DOHH2 (cell line): Measurements from ENCODE around the gene CHD6.

Experiments used
- H3F3A ChIP-seq: fragments of 200-600 bp; sonication (generic), shearing (Covaris generic); 2 replicates; pipeline ENCODE4 v1.6.0; 2016; ENCODE audit warnings: antibody characterized with exemption, mild to moderate bottlenecking; ENCODE audit not compliant: control insufficient read depth, insufficient read depth
- H3K27ac ChIP-seq: fragments of 200-600 bp; sonication (generic); 2 replicates; pipeline ENCODE4 v1.5.1; 2014; ENCODE audit warnings: low read depth, mild to moderate bottlenecking, low read length, moderate library complexity
- H3K27me3 ChIP-seq: fragments of 200-600 bp; sonication (generic); 2 replicates; pipeline ENCODE4 v1.6.1; 2014; ENCODE audit warnings: mild to moderate bottlenecking, low read length, mixed read lengths; ENCODE audit not compliant: control insufficient read depth
- H3K36me3 ChIP-seq: fragments of 200-600 bp; sonication (generic); 2 replicates; pipeline ENCODE4 v1.6.1; 2014; ENCODE audit warnings: mild to moderate bottlenecking, low read length, moderate library complexity, mixed read lengths; ENCODE audit not compliant: control insufficient read depth
- H3K4me1 ChIP-seq: fragments of 200-600 bp; sonication (generic); 2 replicates; pipeline ENCODE4 v1.6.1; 2014; ENCODE audit warnings: mild to moderate bottlenecking, low read length, mixed read lengths; ENCODE audit not compliant: control insufficient read depth
- H3K4me2 ChIP-seq: fragments of 200-600 bp; sonication (generic); 2 replicates; pipeline ENCODE4 v1.6.0; 2014; ENCODE audit warnings: mild to moderate bottlenecking, low read length, moderate library complexity
- H3K4me3 ChIP-seq: fragments of 200-600 bp; sonication (generic); 2 replicates; pipeline ENCODE4 v1.5.1; 2014; ENCODE audit warnings: mild to moderate bottlenecking, low read length, mixed read lengths
- H3K79me2 ChIP-seq: fragments of 200-600 bp; sonication (generic); 2 replicates; pipeline ENCODE4 v1.6.1; 2014; ENCODE audit warnings: mild to moderate bottlenecking, low read length, mixed read lengths; ENCODE audit not compliant: control insufficient read depth
- H3K9me2 ChIP-seq: fragments of 200-600 bp; sonication (generic); replicated peaks from 2 replicates; pipeline ENCODE4 v1.6.1; 2014; ENCODE audit warnings: mild to moderate bottlenecking, low read length, mixed read lengths; ENCODE audit not compliant: control insufficient read depth
- H3K9me3 ChIP-seq: fragments of 200-600 bp; sonication (generic); 2 replicates; pipeline ENCODE4 v1.6.1; 2014; ENCODE audit warnings: antibody characterized with exemption, low read length, mixed read lengths; ENCODE audit not compliant: control insufficient read depth, insufficient read depth
- H4K20me1 ChIP-seq: fragments of 200-600 bp; sonication (generic); 2 replicates; pipeline ENCODE4 v1.6.0; 2014; ENCODE audit warnings: low read depth, mild to moderate bottlenecking, antibody characterized with exemption, low read length, moderate library complexity; ENCODE audit not compliant: control insufficient read depth, insufficient read depth
- CTCF ChIP-seq: fragments of 200-600 bp; sonication (generic); IDR thresholded peaks from one replicate; pipeline ENCODE4 v1.5.1; 2014; ENCODE audit warnings: antibody characterized with exemption, mild to moderate bottlenecking, low read depth, low read length; ENCODE audit not compliant: poor library complexity, severe bottlenecking
- EZH2phosphoT487 ChIP-seq: fragments of 200-600 bp; sonication (generic); IDR thresholded peaks from 2 replicates; pipeline ENCODE4 v1.6.1; 2017; ENCODE audit warnings: borderline replicate concordance, mild to moderate bottlenecking, antibody characterized with exemption, low read length, moderate library complexity, mixed read lengths

Gene CHD6

GRCh38 chr20:41638456-41638855 lies 20.3 kb upstream of the CHD6 start:
- no peak overlapping the region for H3K4me2 ChIP-seq

GRCh38 chr20:41635158-41635557 lies 17.0 kb upstream of the CHD6 start:
- H3K9me2 ChIP-seq: no peaks in the 10 kb centered on the region
- no peak overlapping the region for H3K27ac ChIP-seq
- no peak overlapping the region for H3K4me3 ChIP-seq
- no peaks in the 10 kb centered on the region for H3K36me3 ChIP-seq
- H3K27me3 ChIP-seq: peaks cover 34% of the 10 kb centered on the region
- no peaks in the 10 kb centered on the region for H3K9me3 ChIP-seq
- no peaks in the 10 kb centered on the region for H3K79me2 ChIP-seq
- no peak overlapping the region for H3K4me2 ChIP-seq
- no peaks in the 10 kb centered on the region for H3F3A ChIP-seq
- H4K20me1 ChIP-seq: no peaks in the 10 kb centered on the region
- no peak for TF ChIP-seq CTCF
- no peak for TF ChIP-seq EZH2phosphoT487
- no peaks in the 10 kb centered on the region for H3K4me1 ChIP-seq

More at GRCh38 chr20:41638456-41638855, 20.3 kb upstream of the CHD6 start:
- no peaks in the 10 kb centered on the region for H3K36me3 ChIP-seq
- no peaks in the 10 kb centered on the region for H3F3A ChIP-seq
- H3K79me2 ChIP-seq: no peaks in the 10 kb centered on the region
- H4K20me1 ChIP-seq: no peaks in the 10 kb centered on the region
- no peaks in the 10 kb centered on the region for H3K4me1 ChIP-seq
- peaks cover 38% of the 10 kb centered on the region for H3K27me3 ChIP-seq
- no peak for TF ChIP-seq CTCF
- no peak for TF ChIP-seq EZH2phosphoT487
- no peaks in the 10 kb centered on the region for H3K9me3 ChIP-seq
- H3K9me2 ChIP-seq: no peaks in the 10 kb centered on the region
- H3K4me3 ChIP-seq: no peak overlapping the region
- H3K27ac ChIP-seq: no peak overlapping the region

GRCh38 chr20:41632896-41633295 lies 14.7 kb upstream of the CHD6 start:
- Histone ChIP-seq H3K9me3 (no peaks in the 10 kb centered on the region), H3F3A (no peaks in the 10 kb centered on the region), H3K9me2 (no peaks in the 10 kb centered on the region), H3K4me2 (no peak overlapping the region), H3K27me3 (peaks cover 19% of the 10 kb centered on the region), H4K20me1 (no peaks in the 10 kb centered on the region), H3K36me3 (no peaks in the 10 kb centered on the region), H3K79me2 (no peaks in the 10 kb centered on the region), H3K4me1 (peaks cover 2% of the 10 kb centered on the region; the same call in 1 of the 2 replicates), H3K27ac (no peak overlapping the region), H3K4me3 (no peak overlapping the region)
- no peak for TF ChIP-seq CTCF
- no peak for TF ChIP-seq EZH2phosphoT487
